Astrocyte (in vitro differentiated cells and primary cell): ENCODE data around the gene DCAF7.

Source experiments
- EZH2 ChIP-seq: IDR thresholded peaks from 2 replicates; pipeline ENCODE4 v1.6.1; 2012; ENCODE audit warnings: mild to moderate bottlenecking, low read length, inconsistent platforms; ENCODE audit not compliant: insufficient read depth
- TF ChIP-seq, protein P1 (sequence below): IDR thresholded peaks from 2 replicates; pipeline ENCODE4 v1.5.1; 2011; ENCODE audit warnings: low read depth, mild to moderate bottlenecking, inconsistent platforms, low read length, moderate library complexity; ENCODE audit not compliant: insufficient read depth

- TF ChIP-seq, protein P1, sequence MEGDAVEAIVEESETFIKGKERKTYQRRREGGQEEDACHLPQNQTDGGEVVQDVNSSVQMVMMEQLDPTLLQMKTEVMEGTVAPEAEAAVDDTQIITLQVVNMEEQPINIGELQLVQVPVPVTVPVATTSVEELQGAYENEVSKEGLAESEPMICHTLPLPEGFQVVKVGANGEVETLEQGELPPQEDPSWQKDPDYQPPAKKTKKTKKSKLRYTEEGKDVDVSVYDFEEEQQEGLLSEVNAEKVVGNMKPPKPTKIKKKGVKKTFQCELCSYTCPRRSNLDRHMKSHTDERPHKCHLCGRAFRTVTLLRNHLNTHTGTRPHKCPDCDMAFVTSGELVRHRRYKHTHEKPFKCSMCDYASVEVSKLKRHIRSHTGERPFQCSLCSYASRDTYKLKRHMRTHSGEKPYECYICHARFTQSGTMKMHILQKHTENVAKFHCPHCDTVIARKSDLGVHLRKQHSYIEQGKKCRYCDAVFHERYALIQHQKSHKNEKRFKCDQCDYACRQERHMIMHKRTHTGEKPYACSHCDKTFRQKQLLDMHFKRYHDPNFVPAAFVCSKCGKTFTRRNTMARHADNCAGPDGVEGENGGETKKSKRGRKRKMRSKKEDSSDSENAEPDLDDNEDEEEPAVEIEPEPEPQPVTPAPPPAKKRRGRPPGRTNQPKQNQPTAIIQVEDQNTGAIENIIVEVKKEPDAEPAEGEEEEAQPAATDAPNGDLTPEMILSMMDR: no peak
- no peak for TF ChIP-seq EZH2
Measured at GRCh38 chr17:63622574-63623390, 72.5 kb downstream of the DCAF7 start.
